DMS53 (cell line): ENCODE data around the gene RPLP2.

ENCODE experiments used
- DNase-seq: peaks from one replicate; lab custom pipeline; 2025; lab: John Stamatoyannopoulos, UW

RPLP2 gene

DNA sequence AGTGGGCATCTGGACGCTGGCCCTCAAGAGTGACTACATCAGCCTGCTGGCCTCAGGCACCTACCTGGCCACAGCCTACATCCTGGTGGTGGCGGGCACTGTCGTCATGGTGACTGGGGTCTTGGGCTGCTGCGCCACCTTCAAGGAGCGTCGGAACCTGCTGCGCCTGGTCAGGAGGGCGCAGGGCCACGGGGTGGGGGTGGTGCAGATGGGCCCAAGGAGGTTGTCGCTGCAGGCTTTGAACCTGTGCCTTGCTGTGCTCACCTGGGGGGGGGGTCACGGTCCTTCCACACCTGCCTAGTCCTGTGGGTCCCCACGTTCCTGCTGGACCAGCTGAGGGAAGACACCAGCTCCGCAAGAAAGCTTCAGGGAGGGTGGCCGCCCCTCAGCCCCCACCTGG is 26.5 kb downstream of the RPLP2 start:
- DNase-seq = no peak

DNA sequence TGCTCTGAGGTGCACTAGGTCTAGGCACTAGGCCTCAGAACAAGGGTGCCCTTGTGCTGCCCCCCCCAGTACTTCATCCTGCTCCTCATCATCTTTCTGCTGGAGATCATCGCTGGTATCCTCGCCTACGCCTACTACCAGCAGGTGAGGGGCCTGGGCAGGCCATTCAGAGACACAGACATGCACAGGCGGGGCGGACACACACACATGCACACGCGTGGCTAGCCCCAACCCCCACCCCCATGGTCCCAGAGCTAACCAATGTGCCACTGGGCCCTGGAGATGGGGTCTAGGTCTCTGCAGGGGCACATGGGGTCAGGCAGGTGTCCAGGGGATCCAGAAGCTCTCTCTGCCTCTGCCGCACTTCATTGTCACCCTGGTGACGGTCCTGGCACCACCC is 26.9 kb downstream of the RPLP2 start:
- DNase-seq = no peak

DNA sequence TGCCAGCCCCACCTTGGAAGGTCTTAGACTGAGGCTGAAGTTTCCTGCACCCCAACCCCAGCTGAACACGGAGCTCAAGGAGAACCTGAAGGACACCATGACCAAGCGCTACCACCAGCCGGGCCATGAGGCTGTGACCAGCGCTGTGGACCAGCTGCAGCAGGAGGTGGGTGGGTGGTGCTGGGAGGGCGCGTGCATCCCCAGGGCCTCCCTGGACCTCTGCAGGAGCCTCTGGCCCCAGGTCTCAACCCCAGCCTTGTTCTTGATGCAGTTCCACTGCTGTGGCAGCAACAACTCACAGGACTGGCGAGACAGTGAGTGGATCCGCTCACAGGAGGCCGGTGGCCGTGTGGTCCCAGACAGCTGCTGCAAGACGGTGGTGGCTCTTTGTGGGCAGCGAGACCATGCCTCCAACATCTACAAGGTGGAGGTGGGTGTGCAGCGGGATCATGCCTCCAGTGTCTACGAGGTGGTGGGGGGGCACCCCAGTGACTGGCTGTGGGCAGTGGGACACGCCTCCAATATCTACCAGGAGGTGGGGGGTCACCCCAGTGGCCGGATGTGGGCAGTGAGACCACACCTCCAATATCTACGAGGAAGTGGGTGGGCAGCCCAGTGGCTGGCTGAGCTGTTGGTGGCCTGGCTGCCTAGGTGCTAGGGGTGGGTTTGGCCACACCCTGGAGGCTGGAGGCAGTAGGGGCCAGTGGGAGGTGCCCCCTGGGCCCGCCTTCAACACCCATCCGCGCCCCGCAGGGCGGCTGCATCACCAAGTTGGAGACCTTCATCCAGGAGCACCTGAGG is 27.6 kb downstream of the RPLP2 start:
- DNase-seq = no peak

DNA sequence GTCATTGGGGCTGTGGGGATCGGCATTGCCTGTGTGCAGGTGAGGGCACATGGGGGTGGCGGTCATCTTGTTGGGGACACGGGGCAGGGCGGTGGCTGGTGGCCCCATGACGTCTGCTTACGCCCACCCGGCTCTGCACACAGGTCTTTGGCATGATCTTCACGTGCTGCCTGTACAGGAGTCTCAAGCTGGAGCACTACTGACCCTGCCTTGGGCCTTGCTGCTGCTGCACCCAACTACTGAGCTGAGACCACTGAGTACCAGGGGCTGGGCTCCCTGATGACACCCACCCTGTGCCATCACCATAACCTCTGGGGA is 28.2 kb downstream of the RPLP2 start:
- no peak for DNase-seq

DNA sequence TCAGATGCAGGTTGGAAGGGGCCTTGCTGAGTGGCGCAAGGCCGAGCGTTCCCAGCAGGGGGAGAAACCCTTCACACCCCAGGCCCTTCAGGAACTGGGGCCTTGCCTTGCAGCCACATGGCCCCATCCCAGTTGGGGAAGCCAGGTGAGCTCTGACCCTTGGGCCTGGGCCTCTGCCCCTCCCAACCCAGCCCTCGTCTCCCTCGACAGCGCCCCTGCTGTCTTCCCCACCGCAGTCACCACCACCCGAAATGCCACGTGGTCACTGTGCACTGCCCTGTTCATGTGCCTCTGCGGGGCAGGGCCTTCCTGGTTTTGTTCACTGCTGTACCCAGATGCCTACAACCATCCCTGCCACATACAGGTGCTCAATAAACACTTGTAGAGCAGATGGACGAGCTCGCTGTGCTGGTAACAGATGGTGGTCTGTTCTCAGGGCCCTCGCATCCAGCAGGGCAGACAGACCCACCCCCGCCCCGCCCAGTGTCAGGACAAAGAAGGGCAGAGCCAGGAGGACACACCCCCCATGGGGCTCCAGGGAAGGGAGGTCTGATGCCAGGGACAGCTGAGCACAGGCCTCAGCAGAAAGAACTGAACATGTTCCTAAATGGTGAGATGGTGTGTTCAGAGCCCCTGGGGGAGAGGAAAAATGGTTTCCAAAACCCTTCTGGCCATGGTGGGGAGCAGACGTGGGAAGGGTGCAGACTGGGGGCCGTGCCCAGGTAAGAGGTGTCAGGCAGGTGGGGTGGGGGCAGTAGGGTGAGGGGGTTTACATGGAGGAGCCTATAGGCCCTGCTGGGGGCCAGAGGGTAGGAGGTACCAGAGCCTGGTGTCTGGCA is 28.9 kb downstream of the RPLP2 start:
- DNase-seq = peak; percentile 56

DNA sequence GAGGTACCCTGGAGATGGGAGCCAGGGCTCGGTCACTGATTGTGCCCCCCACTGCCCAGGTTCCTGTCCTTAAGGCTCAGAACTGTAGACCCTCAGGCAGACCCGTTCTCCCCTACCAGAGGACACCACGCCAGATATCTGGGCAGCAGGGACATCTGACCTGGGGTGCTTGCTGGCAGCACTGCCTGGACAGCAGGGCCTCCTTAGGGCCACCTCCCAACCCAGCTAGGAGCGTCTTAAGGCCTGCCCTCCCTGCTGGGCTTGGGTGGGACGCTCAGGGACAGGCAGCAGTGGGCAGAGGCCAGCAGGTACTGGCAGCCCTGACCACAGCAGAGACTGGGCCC is 29.5 kb downstream of the RPLP2 start:
- DNase-seq = no peak

DNA sequence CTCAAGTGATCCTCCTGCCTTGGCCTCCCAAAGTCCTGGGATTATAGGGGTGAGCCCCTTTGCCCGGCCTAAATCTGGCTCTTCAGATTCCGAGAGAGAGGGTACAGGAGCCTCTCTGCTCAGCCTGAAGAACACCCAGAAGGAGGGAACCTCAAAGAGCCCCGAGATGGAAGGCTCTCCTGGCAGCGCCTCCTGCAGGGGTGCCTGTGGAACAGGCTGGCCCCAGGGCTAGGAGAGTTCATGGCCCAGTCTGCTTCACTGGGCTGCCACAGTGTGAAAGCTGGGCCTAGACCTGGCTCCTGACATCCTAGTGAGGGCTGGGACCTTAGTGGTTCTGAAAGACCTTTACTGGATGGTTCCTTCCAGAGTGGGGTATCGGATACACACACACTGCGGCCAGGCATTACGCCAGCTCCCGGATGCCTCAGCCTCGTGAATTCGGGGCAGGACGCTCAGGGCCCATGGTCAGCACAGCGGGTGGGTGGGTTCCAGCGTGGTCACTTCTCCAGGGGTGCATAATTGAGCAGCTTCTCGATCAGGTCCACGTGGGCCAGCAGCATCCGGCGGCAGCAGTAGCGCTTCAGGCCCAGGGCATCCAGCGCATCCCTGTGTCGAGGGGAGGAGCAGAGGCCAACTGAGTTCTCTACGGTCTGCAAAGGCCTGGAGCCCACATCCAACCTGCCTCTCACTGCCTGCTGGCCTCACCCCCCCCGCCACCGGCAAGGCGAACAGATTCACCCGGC is 30.3 kb downstream of the RPLP2 start:
- peak; percentile 49 for DNase-seq

DNA sequence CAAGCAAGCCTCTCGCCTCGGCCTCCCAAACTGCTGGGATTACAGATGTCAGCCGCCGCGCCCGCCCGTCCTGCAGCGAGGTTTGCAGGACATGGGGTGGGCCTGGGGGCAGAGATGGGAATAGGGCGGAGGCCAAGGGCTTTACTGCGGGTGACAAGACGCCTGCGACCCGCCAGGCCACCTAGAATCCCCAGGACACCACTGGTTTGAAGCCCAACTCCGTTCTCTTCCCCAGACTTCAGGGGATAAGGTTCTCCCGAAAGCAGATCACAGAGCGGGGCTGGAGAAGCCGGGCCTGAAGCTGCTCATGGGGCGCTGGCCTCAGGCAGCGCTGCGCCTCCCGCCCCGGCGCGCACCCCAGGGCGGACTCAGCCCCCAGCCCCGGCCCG is 32.2 kb downstream of the RPLP2 start:
- peak; percentile 80 for DNase-seq

DNA sequence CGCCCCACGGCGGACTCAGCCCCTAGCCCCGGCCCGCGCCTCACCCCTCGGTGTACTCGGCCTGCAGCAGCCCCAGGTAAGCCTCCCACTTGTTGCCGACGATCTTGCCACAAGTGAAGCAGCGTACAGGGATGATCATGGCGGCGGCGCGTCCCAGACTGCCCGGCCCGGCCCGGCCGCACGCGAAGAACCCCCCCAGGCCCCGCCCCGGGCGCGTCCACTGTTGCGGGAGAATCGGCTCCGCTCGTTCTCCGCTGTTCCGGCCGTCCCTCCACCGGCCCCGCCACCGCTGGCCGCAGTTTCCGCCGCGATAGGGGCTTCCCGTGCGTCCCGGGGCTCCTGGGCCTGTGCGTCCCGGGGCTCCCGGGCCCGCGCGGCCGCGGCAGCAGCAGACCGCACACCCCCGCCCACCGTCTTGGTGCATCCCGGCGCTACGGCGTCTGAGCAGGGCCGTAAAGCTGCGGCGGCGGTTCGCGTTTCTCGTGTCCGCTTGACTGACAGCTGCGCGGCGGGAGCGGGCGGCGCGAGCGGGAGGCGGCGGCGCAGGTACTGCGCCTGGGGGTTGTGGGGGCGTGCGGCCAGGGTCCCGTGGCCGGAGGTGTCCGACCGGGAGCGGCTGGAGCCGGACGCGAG is 32.7 kb downstream of the RPLP2 start, which contains the start of the genes POLR2L and TSPAN4:
POLR2L (minus strand) TSS at position 160 of the 633 bp plus-strand sequence; CDS start at position 139, 21 bp downstream.
TSPAN4 (plus strand) TSS at position 483 of the 633 bp plus-strand sequence. CDS start 7,453 bp downstream, outside the sequence.
- peak; percentile 98 for DNase-seq

DNA sequence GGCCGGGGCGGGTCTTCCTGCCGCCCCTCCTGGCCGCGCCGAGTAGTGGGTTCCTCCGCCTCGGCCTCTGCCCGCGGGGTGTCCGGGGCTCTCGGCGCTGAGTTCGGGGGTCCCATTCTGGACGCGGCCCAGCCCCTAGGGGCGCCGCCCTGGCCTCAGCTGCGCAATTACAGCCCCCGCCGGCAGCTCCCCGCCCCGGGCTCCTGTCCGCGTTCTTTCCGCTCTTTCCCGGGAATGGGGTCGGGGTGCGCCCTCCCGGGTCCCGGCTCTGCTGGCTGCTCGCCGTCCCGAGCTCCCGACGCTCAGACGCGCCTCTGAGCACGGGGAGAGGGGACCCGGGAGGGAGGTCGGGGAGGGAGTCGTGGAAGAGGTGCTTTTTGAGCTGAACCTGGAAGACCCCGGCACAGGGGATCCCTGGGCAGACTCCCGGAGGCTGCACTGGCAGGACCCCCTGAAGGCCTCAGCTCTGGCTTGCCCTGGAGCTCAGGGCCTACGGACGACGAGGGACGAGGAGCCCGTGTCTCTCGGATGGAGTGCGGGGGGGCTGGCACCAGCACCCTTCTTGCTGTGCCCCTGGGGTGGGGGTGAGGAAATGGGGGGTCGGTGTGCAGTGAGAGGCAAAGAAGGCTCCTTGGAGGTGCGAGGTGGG is 33.4 kb downstream of the RPLP2 start:
- DNase-seq = peak; percentile 64

DNA sequence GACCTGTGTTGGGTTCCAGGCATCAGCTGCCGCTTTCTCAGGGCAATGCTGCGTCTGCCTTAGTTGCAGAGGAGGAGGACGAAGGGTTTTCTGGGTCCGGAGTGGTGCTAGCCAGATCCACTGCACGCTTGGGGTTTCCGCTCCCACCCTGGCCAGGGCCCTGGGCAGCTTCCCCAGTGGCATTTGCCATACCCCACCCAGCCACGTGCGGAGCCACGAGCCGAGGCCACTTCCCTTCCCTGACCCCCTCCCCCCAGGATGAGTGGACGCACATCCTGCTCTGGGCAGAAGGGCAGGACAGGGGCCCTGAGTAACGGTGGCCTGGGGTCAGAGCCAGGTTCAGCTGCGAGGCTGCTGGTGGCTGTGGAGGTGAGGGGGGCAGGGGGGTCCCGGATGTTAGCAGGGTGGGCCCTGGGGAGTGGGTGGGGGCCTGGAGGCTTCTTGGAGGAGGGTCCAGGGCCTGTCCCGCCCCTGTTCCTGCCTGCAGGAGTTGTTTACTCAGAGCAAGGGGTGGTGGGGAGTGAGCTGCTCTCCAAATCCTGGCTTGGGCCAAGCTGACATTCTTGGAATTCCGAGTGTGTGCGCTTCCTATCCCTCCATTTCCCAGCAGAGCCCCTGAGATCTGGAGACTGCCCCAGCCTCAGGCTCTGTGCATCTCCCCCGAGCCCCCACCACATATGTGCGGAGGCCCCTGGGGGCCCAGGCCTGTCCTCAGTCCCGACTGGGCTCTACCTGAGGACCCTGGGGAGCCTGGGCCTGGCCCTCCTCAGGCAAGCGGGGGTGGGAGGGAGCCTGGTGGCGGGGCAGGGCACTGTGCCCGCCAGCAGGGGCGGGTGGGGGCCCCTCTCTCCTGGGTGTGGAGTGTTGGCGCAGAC is 34.3 kb downstream of the RPLP2 start:
- peak; percentile 74 for DNase-seq

DNA sequence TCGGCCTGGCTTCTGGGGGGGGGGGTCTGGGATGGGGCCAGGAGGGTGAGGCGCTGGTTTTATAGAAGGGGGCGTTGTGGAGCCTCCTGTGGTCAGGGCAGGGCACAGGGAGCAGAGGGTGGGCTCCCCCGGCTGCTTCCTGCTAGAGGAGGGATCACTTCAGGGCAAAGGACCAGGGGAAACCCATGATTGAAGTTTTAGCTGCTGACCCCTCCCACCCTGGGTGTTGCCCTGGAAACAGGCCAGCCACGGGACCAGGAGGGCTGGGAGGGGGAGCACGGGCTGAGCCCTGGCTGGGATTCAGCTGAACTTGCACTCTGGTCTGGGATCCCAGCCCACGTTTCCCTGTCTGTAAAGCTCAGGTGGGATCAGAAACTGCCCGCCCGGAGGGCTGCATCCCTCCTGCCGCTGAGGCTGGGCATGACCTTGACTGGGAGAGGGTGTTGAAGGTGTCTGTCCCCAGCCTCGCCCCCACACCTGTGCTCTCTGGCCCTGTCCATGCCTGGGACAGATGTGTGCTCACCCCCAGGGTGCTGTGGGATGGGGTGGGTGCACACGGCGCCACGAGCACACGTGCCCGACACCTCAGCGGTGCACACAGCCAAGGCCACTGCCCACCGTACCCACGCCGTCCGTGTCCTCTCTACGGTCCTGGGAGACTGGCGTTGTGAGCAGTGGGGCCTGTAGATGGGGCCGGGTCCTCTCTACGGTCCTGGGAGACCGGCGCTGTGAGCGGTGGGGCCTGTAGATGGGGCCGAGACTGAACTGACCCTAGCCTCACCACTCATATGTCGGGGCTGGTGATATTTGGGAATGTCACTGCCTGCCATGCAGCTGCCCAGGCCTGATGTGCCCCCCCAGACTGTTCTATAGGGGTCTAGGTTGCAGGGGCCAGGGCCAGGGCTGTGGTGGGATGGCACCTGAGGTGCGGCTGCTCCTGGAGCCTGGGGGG is 35.2 kb downstream of the RPLP2 start:
- no peak for DNase-seq

DNA sequence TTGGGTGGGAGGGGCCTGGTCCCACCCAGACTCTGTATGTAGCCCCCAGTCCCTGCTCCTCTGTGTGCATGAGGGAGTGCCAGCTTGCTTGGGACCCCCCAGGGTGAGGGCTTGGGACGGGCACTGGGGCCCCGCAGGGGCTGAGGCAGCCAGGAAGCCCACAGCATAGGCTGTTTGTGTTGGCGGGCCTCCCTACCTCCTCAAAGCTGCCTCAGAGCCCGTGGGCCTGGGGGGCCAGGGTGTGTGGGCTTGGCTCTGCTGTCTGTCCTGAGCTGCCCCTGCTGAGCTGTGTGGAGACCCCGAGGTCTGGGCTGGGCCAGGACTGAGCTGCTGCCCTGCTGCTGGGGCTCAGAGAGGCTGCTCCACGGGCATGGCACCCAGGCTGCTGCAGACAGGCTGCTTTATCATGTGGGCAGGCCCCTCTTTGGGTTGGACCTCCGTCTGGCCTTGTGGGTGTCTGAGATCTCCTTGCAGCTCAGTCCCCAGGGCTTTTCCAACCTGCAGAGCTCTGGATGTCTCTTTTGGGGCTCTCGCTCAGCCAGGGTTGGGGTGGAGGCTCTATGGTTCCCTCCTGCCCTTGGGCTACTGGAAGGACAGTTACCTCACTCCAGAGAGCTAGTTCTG is 36.2 kb downstream of the RPLP2 start:
- no peak for DNase-seq

DNA sequence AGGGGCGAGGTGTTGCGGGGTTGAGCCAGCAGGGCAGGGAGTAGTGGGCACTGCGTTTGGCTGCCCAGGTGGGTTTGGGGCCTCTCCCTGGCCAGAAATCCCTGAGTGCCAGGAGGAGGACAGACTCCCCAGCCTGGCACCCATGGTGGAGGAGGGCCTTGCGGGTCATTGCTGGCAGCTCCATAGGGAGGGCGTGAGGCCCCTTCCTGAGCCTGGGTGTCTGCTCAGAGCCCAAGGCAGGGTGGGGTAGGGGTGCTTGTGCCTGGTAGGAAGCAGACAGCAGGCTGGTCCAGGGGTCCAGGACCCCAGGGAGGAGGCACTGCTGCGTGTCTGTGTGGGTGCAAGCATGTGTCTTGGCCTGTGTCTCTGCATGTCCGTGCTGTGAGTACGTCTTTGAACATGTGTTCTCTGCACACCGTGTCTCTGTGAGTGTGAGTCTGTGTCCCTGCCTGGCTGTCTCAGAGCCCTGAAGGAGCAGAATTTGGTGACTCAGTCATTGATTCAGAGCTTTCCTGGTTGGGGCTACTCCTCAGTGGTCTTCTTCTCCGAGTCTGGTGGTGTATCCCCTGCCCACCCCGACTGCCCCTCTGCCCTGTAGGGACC is 36.8 kb downstream of the RPLP2 start:
- DNase-seq = no peak

DNA sequence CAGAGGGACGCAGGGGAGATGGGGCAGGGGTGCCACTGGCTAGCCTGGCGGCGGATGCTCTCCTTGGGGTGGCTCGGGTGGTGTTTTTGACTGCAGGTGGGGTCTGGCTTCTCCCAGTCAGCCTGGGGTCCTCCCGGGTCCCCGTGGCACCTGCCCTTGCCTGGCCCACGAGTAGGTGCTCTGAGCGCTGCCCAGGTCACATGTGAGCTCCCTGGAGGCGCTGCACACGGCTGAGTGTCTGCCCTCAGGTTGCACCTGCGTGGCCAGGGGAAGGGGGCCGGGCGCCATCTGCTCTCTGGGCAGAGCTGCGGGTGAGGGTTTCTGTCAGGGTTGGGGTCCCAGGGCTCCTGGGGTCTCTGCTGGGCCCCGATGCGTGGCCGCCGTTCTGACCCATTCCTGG is 38.1 kb downstream of the RPLP2 start:
- DNase-seq = peak; percentile 66

DNA sequence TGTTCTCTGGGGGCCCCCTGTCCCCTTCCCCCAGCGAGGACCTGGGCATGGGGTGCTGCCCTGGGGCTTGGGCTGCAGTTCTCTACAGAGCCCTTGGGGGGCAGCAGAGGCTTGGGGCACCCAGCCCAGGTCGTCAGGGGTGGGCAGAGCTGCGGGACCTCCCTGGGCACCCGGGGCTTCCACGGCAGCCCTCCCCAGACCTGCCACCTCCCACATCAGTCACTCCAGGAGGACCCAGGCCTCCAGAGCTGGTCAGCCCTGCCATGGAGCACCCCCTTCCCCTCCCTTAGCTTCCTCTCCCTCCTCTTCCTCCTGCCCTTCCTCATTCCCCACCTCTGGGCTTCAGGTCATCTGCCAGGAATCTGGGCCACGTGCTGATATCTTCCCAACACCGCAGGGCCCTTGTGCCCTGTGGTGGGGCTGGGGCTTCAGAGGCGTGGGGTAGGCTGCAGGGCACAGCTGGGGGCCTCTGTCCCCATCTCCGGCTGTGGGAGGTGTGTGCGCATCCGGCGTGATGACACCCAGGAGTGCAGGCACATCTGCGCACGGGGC is 38.7 kb downstream of the RPLP2 start:
- peak; percentile 83 for DNase-seq

DNA sequence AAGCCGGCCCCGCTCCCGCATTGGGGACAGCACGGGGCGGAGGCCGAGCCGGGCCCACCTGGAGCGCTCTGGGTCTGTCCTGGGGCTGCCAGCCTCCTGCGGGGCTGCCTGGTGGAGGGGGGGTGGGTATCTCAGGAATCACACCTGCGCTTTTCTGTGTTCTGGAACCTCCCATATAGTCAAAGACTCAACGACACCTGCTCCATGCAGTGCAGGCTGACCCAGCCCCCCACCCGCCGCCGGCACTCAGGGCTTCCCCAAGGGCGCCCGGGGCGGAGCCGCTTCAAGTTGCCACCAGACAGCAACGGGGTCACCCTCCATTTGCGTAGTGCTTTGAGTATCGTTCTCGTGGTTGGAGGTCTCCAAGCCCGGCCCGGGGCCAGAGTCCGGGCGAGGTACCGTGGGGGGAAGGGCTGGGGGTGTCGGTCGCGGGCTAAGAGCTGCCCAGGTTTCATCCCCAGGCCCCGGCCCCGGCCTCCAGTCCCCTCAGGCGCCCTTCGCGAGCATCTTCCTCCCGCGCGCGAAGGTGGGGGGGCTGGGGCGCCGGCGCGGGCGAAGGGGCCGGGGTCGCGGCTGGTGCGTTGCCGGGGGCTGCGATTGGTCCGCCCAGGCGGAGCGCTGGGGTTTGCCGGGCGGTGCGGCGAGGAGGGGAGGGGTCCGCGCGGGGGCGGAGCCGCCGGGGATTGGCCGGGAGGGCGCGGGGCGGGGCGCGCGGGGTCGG is 39.5 kb downstream of the RPLP2 start:
- DNase-seq = peak; percentile 90
